ENCODE measurements around the gene PTTG1IP2.

PTTG1IP2 gene

GRCh38 chr7:90469554-90469953 is at the start of gene PTTG1IP2:
PTTG1IP2 (plus strand) TSS chr7:90469639; CDS start chr7:90469787, 148 bp downstream.
- DNase-seq (ENCODE audit: low read depth) = no peak

DNA sequence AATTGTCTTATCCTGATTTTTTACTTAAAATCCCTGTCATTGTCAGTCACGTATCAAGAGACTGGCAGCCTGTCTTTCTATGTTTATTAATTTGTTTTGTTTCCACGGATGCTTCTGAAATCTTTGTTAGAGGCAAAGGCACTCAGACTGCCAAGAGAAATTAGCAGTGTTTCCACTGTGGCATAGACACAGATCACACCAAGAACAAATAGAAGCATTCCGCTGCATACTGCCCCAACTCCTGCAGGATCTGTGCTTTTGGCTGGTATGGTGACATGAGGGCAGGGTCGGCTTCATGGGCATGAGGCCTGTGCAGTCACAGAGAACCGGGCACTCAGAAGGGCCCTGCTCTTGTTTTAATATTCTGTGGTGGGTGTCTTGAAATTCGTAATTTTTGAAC is 47.8 kb upstream of the PTTG1IP2 start:
- DNase-seq (ENCODE audit: low read depth) = no peak

GRCh38 chr7:90424720-90425119 is 44.7 kb upstream of the PTTG1IP2 start:
- no peak for DNase-seq (ENCODE audit: low read depth)

DNA sequence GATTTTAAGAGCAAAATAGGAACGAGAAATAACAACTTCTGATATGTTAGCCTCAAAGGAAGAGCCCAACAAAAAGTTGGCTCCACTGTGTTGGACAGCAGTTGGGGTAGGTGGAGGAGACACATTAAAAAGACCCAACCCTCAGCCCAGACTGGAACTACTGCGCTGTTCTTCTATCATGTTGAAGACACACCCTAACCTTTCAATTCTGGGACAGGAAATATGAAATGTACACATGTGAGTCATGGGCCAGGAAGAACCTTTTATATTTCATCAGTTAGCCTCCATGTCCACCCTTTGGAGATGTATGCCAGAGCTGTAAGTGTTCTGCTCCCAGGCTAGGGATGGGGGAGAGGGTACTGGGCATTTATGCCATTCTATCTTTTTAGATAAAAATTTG is 44.1 kb upstream of the PTTG1IP2 start:
- peak; percentile 56 for DNase-seq (ENCODE audit: low read depth)

GRCh38 chr7:90430614-90431460 is 38.6 kb upstream of the PTTG1IP2 start:
- DNase-seq (ENCODE audit: low read depth) = no peak

GRCh38 chr7:90432752-90433151 is 36.7 kb upstream of the PTTG1IP2 start:
- no peak for DNase-seq (ENCODE audit: low read depth)

- DNase-seq (ENCODE audit: low read depth) = no peak
Observed at GRCh38 chr7:90433221-90433620, 36.2 kb upstream of the PTTG1IP2 start.

GRCh38 chr7:90445633-90446032 is 23.8 kb upstream of the PTTG1IP2 start:
- DNase-seq (ENCODE audit: low read depth) = no peak

DNA sequence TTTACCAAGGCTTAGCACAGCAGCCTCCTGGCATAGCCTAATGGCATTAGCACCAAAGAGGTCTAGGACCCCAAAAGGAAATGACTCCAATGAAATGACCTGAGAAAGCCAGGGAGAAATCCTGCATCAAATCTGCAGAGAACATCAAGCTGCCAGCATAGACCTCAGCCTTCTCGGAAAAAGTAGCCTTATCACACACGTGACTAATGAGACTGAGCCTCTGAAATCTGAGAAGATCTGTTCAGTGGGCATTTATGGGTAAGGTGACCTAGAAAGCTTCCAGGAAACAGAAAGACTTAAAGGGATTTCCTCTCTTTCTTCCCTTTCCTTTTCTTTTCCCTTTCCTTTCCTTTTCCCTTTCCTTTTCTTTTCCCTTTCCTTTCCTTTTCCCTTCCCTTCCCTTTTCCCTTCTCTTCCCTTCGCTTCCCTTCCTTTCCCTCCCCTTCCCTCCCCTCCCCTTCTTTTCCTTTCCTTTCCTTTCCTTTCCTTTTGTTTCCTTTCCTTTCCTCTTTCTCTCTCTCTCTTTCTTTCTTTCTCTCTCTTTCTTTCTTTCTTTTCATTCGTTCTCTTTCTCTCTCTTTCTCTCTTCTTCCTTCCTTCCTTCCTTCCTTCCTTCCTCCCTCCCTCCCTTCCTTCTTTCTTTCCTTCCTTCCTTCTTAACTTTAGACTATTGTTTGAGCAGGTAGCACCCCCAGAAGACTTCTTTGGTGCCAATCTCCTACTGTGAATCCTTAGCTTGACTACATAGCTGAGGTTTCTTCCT is 23.1 kb upstream of the PTTG1IP2 start:
- DNase-seq (ENCODE audit: low read depth) = no peak

GRCh38 chr7:90453259-90453891 is 16.1 kb upstream of the PTTG1IP2 start:
- no peak for DNase-seq (ENCODE audit: low read depth)

DNA sequence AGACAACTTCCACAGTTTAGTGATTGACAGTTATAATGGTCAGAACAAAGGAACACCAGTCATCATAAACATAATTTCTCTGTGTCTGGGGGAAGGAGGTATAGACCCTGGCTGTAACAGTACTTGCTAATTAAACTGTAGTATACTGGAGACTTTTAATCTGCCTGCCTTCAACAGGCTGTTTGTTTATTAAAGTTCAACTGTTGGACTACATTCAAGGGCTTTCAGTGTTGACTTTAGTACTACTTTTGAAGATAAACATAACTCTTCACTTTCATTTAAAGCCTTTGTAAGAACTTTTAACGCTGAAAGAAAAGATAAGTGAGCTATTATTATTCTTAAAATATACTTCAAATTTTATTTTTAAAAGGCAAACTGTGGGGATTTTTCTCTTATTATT is 15.5 kb upstream of the PTTG1IP2 start:
- DNase-seq (ENCODE audit: low read depth) = no peak

DNA sequence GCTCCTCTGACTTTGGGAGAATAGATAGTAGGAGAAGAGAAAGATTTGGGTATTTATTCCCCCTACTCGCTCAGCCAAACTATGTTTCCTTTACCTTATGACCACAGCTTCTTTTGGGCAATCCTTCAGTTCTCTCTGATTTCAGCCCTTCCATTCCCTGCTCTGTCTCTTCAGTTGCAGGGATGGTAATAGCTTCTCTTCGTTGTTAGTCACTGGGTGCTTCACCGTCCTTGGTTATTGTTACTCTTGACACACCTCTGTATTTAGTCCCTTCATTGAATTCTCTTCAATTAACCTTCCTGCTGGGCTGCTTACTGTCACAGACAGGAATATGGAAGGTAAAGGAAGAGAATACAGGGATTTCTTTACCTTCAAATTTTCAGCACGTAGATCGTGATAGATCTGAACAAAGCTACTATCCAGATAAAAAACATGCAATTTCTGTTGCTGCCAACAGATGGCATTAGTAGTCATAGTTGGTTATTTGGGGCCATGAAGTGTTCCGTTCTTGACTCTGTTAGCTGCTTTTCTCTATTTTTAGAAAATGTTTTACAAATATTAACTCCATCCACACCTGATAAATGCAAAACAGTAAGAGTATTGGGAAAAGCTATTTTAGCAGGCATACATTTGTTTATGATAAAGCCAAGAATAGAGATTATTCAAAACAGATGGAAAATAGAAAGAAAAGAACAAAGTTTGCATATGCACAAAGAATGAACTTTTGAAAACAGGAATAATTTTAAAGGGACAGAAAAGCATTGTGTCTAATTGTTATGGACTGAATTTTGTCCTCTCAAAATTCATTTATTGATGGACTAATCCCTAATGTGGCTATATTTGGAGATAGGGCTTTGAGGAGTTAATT is 14.0 kb upstream of the PTTG1IP2 start:
- DNase-seq (ENCODE audit: low read depth) = peak; percentile 57

GRCh38 chr7:90458104-90458503 is 11.3 kb upstream of the PTTG1IP2 start:
- no peak for DNase-seq (ENCODE audit: low read depth)

GRCh38 chr7:90459888-90460287 is 9.6 kb upstream of the PTTG1IP2 start:
- DNase-seq (ENCODE audit: low read depth) = peak; percentile 11

DNA sequence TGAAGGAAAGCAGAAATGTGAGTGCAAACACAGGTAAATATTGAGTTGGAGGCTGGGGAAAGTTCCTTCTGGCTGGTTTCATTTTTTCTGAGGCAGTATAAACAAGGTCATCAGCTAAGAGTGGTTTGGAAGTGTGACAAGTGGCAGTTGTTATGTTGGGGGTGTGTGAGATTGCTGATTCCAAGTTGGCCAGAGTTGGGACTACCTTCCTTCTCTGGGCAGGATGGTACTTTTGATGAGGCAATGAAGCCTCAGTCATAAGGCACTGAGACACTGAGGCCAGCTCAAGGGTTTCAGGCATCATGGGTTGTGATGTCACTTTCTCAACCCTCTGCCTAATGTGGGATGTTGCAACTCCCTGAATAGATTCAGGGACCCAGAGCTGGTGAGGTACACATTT is 8.2 kb upstream of the PTTG1IP2 start:
- no peak for DNase-seq (ENCODE audit: low read depth)

GRCh38 chr7:90463151-90463628 is 6.2 kb upstream of the PTTG1IP2 start:
- peak; percentile 12 for DNase-seq (ENCODE audit: low read depth)

GRCh38 chr7:90465816-90466215 is 3.6 kb upstream of the PTTG1IP2 start:
- no peak for DNase-seq (ENCODE audit: low read depth)

GRCh38 chr7:90472805-90473540 is 3.5 kb downstream of the PTTG1IP2 start:
- no peak for DNase-seq (ENCODE audit: low read depth)

DNA sequence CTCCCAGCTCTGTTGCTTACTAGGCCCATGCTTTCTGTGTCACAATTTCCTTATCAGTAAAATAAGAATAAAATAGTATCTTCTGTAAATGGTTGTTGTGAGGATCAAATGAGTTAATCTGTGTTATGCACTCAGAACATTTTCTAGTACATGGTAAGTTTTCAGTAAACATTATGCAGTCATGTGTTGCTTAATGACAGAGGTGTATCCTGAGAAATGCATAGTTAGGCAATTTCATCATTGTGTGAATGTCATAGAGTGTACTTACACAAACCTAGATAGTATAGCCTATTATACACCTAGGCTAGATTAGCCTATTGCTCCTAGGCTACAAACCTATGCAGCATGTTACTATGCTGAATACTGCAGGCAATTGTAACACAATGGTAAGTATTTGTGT is 4.4 kb downstream of the PTTG1IP2 start:
- no peak for DNase-seq (ENCODE audit: low read depth)

GRCh38 chr7:90474284-90475210 is 5.1 kb downstream of the PTTG1IP2 start:
- DNase-seq (ENCODE audit: low read depth) = peak; percentile 90

Data from ELR (cell line).